Adrenal gland (tissue), 12 donors: ENCODE results near the gene FYCO1. TPM values are rescaled to one million over a fixed set of nuclear protein-coding genes. Genes with fewer than 3 reads are reported as not detected.
"Not testable (repeated sequence)": the region's sequence is repeated elsewhere in the genome, so short reads cannot be mapped to it uniquely, and the experiment has no call there.

ENCODE experiments used
- DNase-seq, 7 donors: peaks; one replicate each; pipeline ENCODE4 v3.0.0-alpha.2; 2019 to 2020
- H3K27ac ChIP-seq, 5 donors: fragments of 200-600 bp; sonication (generic) in 4 of 5; 1 replicate in 3 of 5; 2 replicates in 2 of 5; pipeline versions ENCODE4 v1.5.1 to v1.8.0; 2016 to 2020; ENCODE audit warnings: mild to moderate bottlenecking in 1 of 5
- H3K27me3 ChIP-seq: fragments of 200-600 bp; 2 replicates; pipeline ENCODE4 v1.8.0; 2021
- H3K36me3 ChIP-seq, 2 donors: fragments of 200-600 bp; replicated peaks in 1 of 2; 1 replicate in 1 of 2; 2 replicates in 1 of 2; pipeline versions ENCODE4 v1.5.1 to v1.8.0; 2018 to 2022
- H3K4me1 ChIP-seq, 2 donors: fragments of 200-600 bp; replicated peaks in 1 of 2; 1 replicate in 1 of 2; 2 replicates in 1 of 2; pipeline versions ENCODE4 v1.5.1 to v1.8.0; 2018 to 2021
- H3K4me3 ChIP-seq, 4 donors: fragments of 200-600 bp; sonication (generic) in 3 of 4; one replicate each; pipeline ENCODE4 v1.5.1; 2016 to 2018
- H3K9me3 ChIP-seq, 3 donors: fragments of 200-600 bp; sonication (generic) in 1 of 3; replicated peaks in 1 of 3; 1 replicate in 2 of 3; 2 replicates in 1 of 3; pipeline versions ENCODE4 v1.5.1 to v1.8.0; 2016 to 2021
- POLR2A ChIP-seq, 2 donors: fragments of 450-650 bp; IDR thresholded peaks; one replicate each; pipeline ENCODE4 v1.6.1; 2017; ENCODE audit warnings: antibody characterized with exemption in 2 of 2, mild to moderate bottlenecking in 2 of 2, moderate library complexity in 1 of 2
- WGBS, 4 donors: extraction: QIAGEN DNeasy Blood & Tissue Kit in 2 of 4; methylation state at CpG; one replicate each; pipeline versions ENCODE4 v1.1.5 to v1.1.7; 2013 to 2017; 5-methylcytosine and 5-hydroxymethylcytosine counted together
- intact Hi-C, 2 donors: fragments of 100-400 bp; cut with DNase I; formaldehyde crosslinking; loops; one replicate each; pipeline versions ENCODE4 v1.14.1 to v1.15.0; 2022 to 2023
- polyA plus RNA-seq, 3 donors: library from polyadenylated mRNA; stranded (reverse); fragments of 200-250 nt in 2 of 3; fragments of 350-450 nt in 1 of 3; fragmentation: Illumina TruSeq in 1 of 3; extraction: RNeasy Lipid Tissue Mini Kit (QIAGEN cat#74804) in 1 of 3; gene quantifications; one replicate each; pipeline ENCODE4 v1.2.3, GENCODE V29; 2013 to 2014
- total RNA-seq, 9 donors: library from RNA; depleted of rRNA in 4 of 9; stranded (reverse); fragments of >200 nt in 4 of 9; fragments of 120-200 nt in 1 of 9; fragmentation: NEBNext Ultra II Directional in 1 of 9; extraction: Animal tissue kit (Norgen Biotek cat#: 25700) in 1 of 9; gene quantifications; one replicate each; pipeline versions ENCODE4 v1.1.0 to v1.2.4, GENCODE V29; 2013 to 2023
- TF ChIP-seq, protein P1 (sequence below), 6 experiments: fragments of 450-650 bp in 4 of 6; fragments of 200-600 bp in 2 of 6; sonication (generic) in 1 of 6; IDR thresholded peaks; 1 replicate in 5 of 6; 2 replicates in 1 of 6; pipeline versions ENCODE4 v1.5.1 to v1.8.0; 2016 to 2021; ENCODE audit warnings: antibody characterized with exemption in 6 of 6, mild to moderate bottlenecking in 2 of 6, moderate library complexity in 1 of 6
- donor health status: healthy with polysubstance abuse.
- donor health status: Bipolar disorder and iron deficiency.
- donor health status: DM: yes; HTN: yes; CAD: no.
- donor health status: DM: no; HTN: no; CAD: no.
- donor health status: DM: no; HTN: no; CAD: no.
- donor health status: DM: yes; HTN: yes; CAD: no.

The FYCO1 gene
- total and polyA plus RNA-seq, 12 donors, result 12.3 to 74.3 (median 29.4) TPM

DNA sequence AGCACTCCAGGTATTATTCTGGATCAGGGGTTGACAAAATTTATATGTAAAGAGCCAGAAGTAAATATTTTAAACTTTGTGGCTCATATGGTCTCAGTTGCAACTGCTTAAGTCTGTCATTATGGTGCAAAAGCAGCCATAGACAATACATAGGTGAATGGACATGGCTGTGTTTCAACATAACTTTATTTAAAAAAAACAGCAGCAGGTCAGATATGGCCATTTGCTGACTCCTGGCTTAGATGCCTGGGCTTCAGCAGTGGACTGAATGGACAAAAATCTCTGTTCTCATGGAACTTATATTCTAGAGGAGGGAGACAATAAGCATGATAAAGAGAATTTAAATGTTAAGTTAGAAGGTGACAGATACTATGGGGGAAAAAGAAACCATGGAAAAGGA lies 11.7 kb upstream of the FYCO1 start:
- Histone ChIP-seq H3K27ac (peak overlapping the region in 1 of 5 donors; percentile 65), H3K4me1 (peaks cover 0 to 13% of the 10 kb centered on the region in 2 donors)
- intact Hi-C loops, result no loop called here

DNA sequence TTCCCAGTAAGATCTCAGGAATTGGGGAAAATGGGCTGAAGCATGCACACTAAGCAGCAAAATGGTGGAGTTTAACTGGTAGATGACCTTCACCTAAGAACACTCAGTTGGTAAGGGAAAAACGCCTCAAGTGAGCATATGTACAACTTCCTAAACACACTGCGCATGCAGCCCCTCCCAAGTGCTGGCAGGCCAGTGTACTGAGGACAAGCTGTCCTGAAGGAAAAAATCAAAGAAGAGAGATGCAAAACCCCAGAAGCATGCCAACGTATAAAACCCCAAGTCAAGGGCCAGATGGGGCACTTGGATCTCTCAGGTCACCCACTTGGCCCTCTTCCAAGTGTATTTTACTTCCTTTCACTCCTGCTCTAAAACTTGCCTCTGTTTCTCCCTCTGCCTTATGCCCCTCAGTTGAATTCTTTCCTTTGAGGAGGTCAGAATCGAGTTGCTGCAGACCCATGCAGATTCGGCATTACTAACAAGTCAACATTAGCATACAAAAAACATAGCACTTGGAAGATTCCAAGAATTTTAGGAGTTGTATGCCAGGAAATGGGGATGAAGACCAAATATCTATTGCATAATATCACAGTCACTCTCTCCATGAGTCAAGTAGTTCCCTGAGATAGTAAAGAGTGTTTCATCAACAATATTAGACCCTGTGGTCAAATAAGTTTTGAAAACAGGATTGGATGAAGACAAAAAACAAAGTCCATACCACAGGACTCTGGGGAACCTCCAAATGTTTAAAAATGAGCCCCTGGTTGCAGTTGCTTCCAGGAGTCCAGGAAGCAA lies 10.8 kb upstream of the FYCO1 start:
- TF ChIP-seq, protein P1, sequence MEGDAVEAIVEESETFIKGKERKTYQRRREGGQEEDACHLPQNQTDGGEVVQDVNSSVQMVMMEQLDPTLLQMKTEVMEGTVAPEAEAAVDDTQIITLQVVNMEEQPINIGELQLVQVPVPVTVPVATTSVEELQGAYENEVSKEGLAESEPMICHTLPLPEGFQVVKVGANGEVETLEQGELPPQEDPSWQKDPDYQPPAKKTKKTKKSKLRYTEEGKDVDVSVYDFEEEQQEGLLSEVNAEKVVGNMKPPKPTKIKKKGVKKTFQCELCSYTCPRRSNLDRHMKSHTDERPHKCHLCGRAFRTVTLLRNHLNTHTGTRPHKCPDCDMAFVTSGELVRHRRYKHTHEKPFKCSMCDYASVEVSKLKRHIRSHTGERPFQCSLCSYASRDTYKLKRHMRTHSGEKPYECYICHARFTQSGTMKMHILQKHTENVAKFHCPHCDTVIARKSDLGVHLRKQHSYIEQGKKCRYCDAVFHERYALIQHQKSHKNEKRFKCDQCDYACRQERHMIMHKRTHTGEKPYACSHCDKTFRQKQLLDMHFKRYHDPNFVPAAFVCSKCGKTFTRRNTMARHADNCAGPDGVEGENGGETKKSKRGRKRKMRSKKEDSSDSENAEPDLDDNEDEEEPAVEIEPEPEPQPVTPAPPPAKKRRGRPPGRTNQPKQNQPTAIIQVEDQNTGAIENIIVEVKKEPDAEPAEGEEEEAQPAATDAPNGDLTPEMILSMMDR (IDR thresholded peaks at IDR 0.05), result no peak
- TF ChIP-seq POLR2A (IDR thresholded peaks at IDR 0.05), result no peak
- 62 to 73% (median 65%) methylated on average over 5 of the region's 5 CpGs for WGBS, 4 donors
- no peak for DNase-seq
- Histone ChIP-seq H3K36me3 (no peaks in the 10 kb centered on the region), H3K27ac (peak overlapping the region in 2 of 5 donors; percentile 61 to 65), H3K27me3 (no peaks in the 10 kb centered on the region), H3K9me3 (no peaks in the 10 kb centered on the region), H3K4me1 (peaks cover 0 to 13% of the 10 kb centered on the region in 2 donors), H3K4me3 (no peak overlapping the region)
- intact Hi-C loops, result no loop called here

More for the DNA sequence above, 11.7 kb upstream of the FYCO1 start:
- TF ChIP-seq, protein P1 (IDR thresholded peaks at IDR 0.05), result no peak
- no peak for TF ChIP-seq POLR2A (IDR thresholded peaks at IDR 0.05)
- H3K36me3 ChIP-seq, result no peaks in the 10 kb centered on the region
- DNase-seq, result no peak
- H3K27me3 ChIP-seq, result no peaks in the 10 kb centered on the region
- H3K9me3 ChIP-seq, result no peaks in the 10 kb centered on the region
- no peak overlapping the region for H3K4me3 ChIP-seq

DNA sequence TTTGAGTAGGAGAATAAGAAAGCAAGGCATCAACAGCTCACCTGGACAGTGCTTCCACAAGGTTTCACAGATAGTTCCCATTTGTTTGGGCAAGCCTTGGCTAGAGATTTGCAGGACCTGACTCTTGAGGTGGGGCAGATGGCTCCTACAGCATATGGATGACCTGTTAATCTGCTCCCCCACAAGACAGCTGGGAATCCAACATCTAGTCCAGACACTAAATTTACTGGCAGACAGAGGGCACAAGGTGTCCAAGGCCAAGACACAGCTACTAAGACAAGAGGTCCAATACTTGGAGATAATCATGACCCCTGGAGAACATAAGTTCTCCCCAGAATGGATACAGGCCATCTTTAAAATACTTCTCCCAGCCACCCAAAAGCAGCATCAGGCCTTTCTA lies 8.1 kb upstream of the FYCO1 start:
- H3K9me3 ChIP-seq, H3K36me3 ChIP-seq, H3K4me3 ChIP-seq, intact Hi-C loops, DNase-seq, H3K27ac ChIP-seq, H3K27me3 ChIP-seq: not testable (repeated sequence)
- peaks cover 0 to 13% of the 10 kb centered on the region in 2 donors for H3K4me1 ChIP-seq

DNA sequence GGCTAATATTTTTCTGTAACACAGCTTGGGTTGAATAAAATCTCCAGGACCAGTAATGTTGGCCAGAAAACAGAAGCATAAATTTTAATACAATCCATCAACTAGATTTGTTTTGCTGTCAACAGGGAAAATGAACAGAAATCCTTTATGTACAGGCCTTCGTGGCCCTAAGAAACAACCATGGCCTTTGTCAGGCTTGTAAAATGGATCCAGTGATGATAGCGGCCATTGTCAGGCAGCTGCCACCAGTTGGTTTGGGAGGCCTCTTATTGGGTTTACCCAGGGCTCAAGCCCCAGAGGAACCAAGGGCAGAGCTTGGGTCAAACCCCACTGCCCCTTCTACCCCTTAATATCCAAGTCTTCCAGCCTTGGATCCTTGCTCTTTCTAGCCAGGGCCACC lies 5.6 kb upstream of the FYCO1 start:
- intact Hi-C loops, result no loop called here
- H3K36me3 ChIP-seq, result no peaks in the 10 kb centered on the region
- H3K4me3 ChIP-seq, result no peak overlapping the region
- no peak for DNase-seq
- no peak for TF ChIP-seq POLR2A (IDR thresholded peaks at IDR 0.05)
- TF ChIP-seq, protein P1 (IDR thresholded peaks at IDR 0.05), result no peak
- H3K27ac ChIP-seq, result no peak overlapping the region
- 68 to 91% (median 90%) methylated on average over 2 of the region's 2 CpGs for WGBS, 4 donors
- no peaks in the 10 kb centered on the region for H3K9me3 ChIP-seq
- peaks cover under 1 to 4% of the 10 kb centered on the region in 2 donors for H3K4me1 ChIP-seq
- H3K27me3 ChIP-seq, result no peaks in the 10 kb centered on the region

DNA sequence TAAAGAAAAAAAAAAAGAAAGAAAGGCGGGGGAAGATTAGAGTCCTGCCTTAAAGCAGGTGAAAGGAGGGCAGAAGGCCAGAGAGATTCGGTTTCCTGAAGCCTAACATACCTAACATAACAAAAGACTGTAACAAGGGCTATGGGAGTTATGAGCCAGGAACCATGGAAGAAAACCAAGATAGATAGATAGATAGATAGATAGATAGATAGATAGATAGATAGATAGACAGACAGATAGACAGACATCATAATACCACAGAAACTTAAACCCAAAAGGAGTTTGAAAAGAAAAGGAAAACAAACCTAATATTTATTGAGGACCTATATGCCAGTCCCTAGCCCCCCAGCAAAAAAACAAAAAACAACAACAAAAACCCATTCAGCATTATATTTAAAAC lies 2.3 kb upstream of the FYCO1 start:
- Histone ChIP-seq H3K27ac (no peak overlapping the region), H3K4me3 (no peak overlapping the region), H3K36me3 (no peaks in the 10 kb centered on the region), H3K27me3 (no peaks in the 10 kb centered on the region), H3K4me1 (peaks cover 4 to 25% of the 10 kb centered on the region in 2 donors), H3K9me3 (no peaks in the 10 kb centered on the region)
- intact Hi-C loops, result no loop called here
- no peak for DNase-seq
- TF ChIP-seq, protein P1 (IDR thresholded peaks at IDR 0.05), result no peak
- no peak for TF ChIP-seq POLR2A (IDR thresholded peaks at IDR 0.05)
- 69 to 85% (median 79%) methylated on average over 2 of the region's 2 CpGs for WGBS, 4 donors

DNA sequence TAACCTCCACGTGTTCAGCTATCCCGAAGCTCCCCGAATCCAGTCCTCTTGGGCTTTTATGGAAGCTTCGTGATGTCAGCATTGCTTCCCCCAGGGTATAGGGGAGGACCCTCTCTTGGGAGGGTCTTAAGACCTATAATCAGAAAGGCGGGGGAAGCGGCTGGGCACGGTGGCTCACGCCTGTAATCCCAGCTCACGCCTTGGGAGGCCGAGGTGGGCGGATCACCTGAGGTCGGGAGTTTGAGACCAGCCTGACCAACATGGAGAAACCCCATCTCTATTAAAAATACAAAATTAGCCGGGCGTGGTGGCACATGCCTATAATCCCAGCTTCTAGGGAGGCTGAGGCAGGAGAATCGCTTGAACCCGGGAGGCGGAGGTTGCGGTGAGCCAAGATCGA lies 1.9 kb upstream of the FYCO1 start:
- 86 to 90% (median 89%) methylated on average over 19 of the region's 19 CpGs for WGBS, 4 donors
- not testable (repeated sequence) for H3K27ac ChIP-seq

More for the DNA sequence above, 1.9 kb upstream of the FYCO1 start:
- H3K9me3 ChIP-seq, H3K36me3 ChIP-seq, intact Hi-C loops, H3K27me3 ChIP-seq, DNase-seq, H3K4me3 ChIP-seq: not testable (repeated sequence)
- peaks cover 4 to 29% of the 10 kb centered on the region in 2 donors for H3K4me1 ChIP-seq
